ENCODE measurements around the gene PAPSS2.
"Not testable (repeated sequence)": the region's sequence is repeated elsewhere in the genome, so short reads cannot be mapped to it uniquely, and the experiment has no call there.

The PAPSS2 gene

GRCh38 chr10:87659571-87660483, at the start of gene PAPSS2:
TSS of gene PAPSS2 (plus strand) at chr10:87659878. CDS start at chr10:87659982, 104 bp downstream.
- DNase-seq, result peak; percentile 79

DNA sequence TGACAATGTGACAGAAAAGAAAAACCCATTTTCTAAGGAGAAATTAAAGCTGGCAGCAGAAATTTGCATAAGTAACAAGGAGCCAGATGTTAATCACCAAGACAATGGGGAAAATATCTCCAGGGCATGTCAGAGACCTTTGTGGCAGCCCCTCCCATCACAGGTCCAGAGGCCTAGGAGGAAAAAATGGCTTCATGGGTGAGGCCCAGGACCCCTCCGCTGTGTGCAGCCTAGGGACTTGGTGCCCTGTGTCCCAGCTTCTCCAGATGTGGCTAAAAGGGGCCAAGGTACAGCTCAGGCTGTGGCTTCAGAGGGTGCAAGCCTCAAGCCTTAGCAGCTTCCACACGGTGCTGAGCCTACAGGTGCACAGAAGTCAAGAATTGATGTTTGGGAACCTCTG, 48.3 kb upstream of the PAPSS2 start:
- not testable (repeated sequence) for DNase-seq

GRCh38 chr10:87612115-87612514, 47.6 kb upstream of the PAPSS2 start:
- no peak for DNase-seq

- no peak for DNase-seq
Observed at GRCh38 chr10:87613751-87614150, 45.9 kb upstream of the PAPSS2 start.

DNA sequence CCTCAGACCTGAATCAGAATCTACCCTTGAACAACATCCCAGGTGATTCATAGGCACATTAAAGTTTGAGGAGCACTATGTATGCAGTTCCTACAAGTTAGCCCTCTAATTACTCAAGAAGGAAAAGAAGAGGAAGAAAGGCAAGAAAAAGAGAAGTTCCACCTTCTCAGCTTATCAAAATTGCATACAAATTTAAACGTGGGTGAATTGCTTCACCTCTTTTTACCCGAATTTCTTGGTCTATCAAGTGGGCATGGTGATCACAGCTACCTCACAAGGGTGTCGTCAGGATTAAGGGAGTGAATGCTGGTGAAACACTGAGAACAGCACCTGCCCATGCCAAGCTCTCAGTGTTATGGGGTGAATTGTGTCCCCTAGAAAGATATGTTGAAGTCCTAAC, 43.8 kb upstream of the PAPSS2 start:
- no peak for DNase-seq

DNA sequence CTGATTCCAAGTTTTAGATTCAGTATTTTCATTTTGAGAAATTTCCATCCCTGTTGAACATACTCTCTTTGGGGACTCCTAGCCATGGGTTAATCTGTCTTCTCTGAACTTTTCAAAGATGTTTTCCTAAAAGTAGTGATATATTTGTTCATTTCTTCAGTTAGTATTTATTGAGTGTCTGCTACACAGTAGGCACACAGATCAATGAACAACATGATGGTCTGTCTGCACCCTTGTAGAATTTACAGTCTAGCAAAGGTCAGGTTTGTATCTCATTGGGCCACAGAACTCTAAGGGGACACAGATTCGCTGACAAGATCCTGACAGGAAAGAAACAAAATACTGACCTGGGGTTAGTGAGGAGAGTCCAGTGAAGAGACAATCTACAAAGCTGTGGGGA, 42.2 kb upstream of the PAPSS2 start:
- no peak for DNase-seq

GRCh38 chr10:87618566-87619423, 40.9 kb upstream of the PAPSS2 start:
- DNase-seq, result no peak

GRCh38 chr10:87619705-87620104, 40.0 kb upstream of the PAPSS2 start:
- DNase-seq, result no peak

DNA sequence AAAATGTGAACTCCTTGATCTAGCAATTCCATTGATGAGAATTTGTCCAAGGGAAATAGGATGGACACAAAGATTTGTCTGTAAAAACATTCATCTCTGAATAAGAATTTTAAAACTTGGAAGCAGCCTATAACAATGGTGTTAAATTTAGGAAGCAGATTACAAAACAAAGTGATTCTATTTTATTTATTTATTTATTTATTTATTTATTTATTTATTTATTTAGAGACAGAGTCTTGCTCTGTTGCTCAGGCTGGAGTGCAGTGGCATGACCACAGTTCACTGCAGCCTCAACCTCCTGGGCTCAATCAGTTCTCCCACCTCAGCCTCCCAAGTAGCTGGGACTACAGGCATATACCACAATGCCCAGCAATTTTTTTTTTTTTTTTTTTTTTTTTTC, 38.2 kb upstream of the PAPSS2 start:
- not testable (repeated sequence) for DNase-seq

DNA sequence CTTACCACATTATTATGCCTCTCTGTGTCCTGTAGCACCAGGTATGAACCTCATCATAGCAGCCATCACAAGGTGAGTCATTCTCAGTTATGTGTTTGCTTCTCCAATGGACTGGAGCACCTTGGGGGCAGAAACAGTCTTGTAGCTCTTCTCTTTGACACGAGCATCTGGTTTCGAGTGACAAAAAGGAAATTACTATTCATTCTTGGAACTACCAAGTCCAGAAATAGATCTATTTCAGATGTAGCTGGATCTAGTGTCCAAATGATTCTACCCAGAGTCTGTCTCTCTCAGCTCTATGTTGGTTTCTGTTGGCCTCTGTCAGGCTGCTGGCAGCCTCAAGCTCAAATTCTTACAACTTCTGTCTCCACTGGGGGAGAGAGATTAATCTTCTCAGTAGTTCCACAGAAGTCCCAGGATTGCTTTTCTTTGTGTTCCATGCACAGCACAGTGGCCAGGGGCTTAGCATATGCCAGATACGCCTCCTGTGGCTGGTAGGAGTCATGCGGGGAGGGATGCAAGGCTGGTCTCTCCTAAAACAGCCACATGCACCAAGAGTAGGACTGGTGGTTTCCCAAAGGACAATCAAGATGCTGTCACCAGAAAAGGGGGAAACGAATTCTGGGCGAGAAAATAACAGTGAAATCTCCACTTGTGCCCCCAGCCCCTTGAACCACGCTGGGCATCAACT, 37.2 kb upstream of the PAPSS2 start:
- peak; percentile 39 for DNase-seq

- DNase-seq, result no peak
Observed at GRCh38 chr10:87623191-87623590, 36.5 kb upstream of the PAPSS2 start.

DNA sequence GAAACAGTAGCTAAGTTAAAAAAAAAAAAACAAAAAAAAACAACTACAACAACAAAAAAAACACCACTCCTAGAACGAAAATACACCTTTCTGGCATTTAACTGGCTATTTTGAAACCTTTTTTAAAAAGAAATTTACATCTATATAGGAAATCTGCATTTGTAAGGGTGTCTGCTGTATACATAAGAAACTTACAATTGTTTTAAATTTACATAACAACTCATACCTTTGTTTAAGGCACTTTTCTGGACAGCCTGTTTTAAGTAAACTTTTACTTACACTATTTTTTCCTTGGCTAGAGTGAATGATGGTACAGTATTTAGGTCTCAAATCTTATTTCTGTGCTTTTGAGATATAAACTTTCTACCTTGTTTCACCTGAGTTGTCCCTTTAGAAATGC, 34.0 kb upstream of the PAPSS2 start:
- no peak for DNase-seq

DNA sequence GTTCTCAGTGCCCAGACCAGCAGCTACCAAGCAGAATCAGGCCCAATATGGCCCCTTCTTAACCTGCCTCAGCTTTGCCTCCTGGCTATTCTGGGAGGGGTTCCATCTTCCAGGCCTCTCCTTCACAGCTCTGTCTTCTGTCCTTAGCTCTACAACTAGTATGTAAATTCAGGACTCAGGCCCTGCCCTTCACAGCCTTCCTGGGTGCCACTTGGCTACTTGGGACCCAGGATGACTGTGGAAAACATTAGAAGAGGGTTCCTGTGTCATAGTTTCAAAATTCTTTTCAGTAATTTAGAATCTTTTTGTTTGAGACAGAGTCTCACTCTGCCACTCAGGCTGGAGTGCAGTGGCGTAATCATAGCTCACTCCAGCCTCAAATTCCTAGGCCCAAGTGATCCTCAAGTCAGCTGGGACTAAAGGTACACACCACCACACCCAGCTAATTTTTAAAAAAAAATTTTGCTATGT, 33.2 kb upstream of the PAPSS2 start:
- no peak for DNase-seq

- DNase-seq, result no peak
Observed at GRCh38 chr10:87630171-87630570, 29.5 kb upstream of the PAPSS2 start.

- no peak for DNase-seq
Observed at GRCh38 chr10:87632454-87632853, 27.2 kb upstream of the PAPSS2 start.

DNA sequence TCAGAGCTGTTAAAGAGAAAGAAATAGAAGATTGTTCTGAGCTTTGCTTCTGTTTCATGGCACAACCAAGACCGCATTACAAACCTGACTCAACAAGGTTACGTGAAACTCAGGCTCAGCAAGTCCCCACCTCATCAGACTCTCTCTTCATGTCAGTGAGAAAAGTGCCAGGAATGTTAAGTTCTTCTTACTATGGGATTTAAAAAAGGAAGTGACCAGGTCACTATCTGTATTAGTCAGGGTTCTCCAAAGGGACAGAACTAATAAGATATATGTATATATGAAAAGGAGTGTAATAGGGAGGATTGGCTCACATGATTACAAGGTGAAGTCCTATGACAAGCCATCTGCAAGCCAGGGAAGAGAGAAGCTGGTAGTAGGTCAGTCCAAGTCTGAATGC, 25.4 kb upstream of the PAPSS2 start:
- DNase-seq, result no peak

GRCh38 chr10:87635498-87636312, 24.0 kb upstream of the PAPSS2 start:
- no peak for DNase-seq

- DNase-seq, result no peak
Observed at GRCh38 chr10:87636313-87636915, 23.3 kb upstream of the PAPSS2 start.

DNA sequence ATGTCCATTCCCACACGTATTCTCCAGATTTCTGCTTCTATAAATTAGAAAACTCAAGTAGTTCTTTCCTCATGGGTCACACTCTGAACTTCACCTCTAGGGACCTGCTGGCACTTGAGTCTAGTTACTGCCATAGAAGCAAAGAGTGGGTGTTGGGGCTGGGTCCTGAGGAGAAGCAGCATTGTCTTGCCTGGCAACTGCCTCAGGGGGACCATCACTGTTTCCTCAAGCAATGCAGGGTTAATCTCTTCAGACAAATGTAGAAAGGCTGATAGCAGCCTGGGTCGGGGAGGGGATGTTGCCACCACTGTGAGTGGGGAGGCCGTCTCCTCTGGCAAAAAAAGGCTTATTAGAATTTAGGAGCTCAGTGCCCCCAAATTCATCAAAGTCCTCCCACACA, 20.2 kb upstream of the PAPSS2 start:
- DNase-seq, result no peak

GRCh38 chr10:87640043-87640442, 19.6 kb upstream of the PAPSS2 start:
- no peak for DNase-seq

DNA sequence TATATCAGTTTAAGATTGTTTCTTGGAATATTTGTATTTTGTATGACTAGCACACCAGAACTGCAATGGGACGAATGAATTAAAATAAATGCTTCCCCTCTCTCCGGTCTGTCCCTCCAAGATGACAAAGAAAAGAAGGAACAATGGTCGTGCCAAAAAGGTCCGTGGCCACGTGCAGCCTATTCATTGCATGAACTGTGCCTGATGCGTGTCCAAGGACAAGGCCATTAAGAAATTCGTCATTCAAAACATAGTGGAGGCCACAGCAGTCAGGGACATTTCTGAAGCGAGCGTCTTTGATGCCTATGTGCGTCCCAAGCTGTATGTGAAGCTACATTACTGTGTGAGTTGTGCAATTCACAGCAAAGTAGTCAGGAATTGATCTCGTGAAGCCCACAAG, 17.2 kb upstream of the PAPSS2 start:
- no peak for DNase-seq

- DNase-seq, result no peak
Observed at GRCh38 chr10:87642988-87643387, 16.7 kb upstream of the PAPSS2 start.
